GM18502 (cell line): Measurements from ENCODE around the gene ZNF77.
"Not testable (repeated sequence)": the region's sequence is repeated elsewhere in the genome, so short reads cannot be mapped to it uniquely, and the experiment has no call there.

Source experiments
- ATAC-seq: cut with Tn5 transposase; IDR thresholded peaks from one replicate; pipeline ENCODE4 v1.9.1; 2021; ENCODE audit warnings: mild to moderate bottlenecking; ENCODE audit not compliant: unreplicated experiment, poor library complexity

The ZNF77 gene

DNA sequence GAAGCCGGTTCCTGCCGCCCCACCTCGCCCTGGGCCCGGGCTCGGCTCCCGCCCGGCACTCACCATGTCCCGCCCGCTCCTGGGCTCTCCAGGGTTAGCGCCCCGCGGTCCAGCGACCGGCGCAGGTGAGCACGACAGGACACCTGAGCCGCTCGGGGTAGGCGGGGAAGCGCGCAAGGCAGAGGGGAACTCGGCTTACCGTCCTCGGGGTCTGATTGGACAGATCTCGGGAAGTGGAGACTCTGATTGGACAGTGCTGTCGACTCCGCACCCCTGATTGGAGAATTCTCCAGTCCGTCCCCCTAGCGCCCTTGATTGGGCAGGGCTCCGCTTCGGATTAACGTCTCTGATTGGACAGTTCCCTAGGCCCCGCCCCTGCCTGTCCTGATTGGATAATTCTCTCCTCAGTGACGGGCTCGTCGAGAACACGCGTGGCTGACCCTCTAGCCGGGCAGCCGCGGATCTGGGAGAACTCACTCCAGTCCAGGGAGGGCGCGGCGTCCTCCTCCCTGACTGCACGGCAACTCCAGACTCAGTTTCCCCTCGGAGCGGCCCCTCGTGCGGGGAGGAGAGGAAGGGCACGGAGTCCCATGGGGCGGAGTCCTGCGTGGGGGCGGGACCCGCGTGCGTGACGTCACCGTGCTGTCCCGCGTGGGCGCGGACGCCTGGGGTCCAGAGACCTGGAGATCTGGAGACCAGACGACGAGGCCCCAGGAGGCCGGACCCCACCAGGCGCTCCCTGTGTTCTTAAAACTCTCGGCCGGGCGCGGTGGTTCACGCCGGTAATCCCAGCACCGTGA, at the start of gene ZNF77:
Gene ZNF77 (minus strand): TSS at position 197 of the 800 bp plus-strand sequence. CDS start 131 bp downstream, at position 66.
- ATAC-seq = peak; percentile 97

DNA sequence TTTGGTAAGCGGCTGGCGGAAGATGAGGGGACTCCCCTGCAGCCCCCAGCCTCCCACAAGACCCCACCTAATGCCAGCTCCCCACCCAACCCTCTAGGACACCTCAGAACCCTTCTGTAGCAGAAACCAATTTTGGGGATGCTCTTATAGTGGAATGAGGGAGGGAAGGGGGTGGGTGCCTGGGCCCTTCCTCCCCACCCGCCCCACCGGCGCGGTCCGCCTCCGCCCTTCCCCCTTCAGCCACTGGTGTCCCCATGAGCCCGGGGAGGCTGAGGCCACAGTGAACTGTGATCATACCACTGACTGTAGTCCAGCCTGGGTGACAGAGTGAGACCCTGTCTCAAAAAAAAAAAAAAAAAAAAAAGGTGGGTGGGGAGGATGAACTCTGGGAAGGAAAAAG, 48.8 kb upstream of the ZNF77 start:
- no peak for ATAC-seq

DNA sequence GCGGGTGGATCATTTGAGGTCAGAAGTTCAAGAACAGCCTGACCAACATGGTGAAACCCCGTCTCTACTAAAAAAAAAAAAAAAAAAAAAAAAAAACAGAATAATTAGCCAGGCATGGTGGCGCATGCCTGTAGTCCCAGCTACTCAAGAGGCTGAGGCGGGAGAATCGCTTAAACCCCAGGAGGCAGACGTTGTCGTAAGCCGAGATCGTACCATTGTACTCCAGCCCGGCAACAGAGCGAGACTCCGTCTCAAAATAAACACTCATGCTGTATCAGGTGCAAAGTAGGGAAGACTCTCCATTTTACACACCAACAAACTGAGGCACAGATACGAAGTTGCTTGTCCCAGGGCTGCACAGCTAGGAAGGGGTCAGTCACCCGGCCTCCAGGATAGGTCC, 48.2 kb upstream of the ZNF77 start:
- ATAC-seq = no peak

DNA sequence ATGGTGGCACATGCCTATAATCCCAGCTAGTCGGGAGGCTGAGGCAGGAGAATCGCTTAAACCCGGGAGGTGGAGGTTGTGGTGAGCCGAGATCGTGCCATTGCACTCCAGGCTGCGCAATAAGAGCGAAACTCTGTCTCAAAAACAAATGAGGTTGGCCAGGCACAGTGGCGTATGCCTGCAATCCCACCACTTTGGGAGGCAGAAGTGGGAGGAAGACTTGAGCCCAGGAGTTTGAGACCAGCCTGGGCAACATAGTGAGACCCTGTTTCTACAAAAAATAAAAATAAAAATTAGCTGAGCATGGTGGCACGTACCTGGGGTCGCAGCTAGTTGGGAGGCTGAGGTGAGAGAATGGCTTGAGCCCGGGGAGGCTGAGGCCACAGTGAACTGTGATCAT, 47.6 kb upstream of the ZNF77 start:
- ATAC-seq = not testable (repeated sequence)

DNA sequence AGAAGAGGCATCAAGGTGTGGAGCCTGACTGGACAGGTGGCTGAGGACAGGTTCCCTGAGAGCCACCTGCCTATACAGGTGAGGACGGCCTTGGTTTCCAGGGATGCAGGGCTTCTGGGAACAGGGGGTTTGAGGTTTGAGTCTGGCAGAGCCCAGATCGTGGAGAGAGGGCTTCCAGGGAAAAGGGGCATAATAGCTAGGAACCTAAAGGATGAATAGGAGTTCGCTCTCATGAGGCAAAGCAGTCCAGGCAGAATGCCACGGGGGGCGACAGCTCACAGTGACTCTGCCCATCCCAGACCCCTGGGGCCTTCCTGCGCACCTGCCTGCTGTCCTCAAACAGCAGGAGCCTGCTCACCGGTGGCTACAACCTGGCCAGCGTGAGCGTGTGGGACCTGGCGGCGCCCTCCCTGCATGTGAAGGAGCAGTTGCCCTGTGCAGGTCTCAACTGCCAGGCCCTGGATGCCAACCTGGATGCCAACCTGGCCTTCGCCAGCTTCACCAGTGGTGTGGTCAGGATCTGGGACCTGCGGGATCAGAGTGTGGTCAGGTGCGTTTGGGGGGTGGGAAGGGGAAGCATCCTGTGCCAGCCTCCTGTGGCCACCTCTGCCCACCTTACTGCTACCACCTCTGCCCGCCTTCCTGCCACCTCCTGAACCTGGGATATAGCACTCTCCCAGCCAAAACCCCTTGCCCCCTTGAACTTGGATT, 44.6 kb upstream of the ZNF77 start:
- ATAC-seq = no peak

DNA sequence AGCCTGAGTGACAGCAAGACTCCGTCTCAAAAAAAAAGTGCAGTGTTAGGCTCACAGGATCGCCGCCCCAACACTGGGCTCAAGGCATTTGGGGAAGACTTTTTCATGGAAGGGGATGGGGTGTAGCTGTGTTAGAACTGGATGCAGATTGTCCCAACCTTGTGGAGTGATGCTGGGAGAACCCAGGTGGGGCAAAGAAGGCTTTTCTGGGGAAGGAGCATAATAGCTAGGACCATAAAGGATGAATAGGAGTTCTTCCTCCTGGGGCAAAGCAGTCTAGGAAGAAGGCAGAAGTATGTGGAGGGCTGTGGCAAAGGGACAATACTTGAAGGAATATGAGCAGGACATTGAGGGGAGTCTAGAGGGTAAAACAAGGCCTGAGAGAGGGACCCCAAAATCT, 43.8 kb upstream of the ZNF77 start:
- no peak for ATAC-seq

DNA sequence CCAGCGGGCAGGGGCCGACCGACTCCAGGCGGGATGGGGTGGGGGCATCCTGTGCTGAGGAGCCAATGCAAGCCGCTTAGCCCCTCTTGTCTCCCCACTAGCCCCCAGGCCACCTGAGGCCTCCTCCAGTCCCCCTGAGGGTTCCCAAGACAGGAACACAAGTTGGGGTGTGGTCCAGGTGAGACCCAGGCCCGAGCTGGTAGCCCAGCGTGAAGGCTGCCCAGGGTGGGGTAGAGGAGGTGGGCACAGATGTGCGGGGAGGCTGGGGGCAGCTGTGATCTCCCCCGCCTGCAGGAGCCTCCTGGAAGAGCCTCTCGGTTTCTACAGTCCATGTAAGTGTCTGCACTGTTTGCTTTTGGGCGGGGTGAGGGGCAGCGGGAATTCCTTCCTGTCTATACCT, 43.0 kb upstream of the ZNF77 start:
- ATAC-seq = no peak

DNA sequence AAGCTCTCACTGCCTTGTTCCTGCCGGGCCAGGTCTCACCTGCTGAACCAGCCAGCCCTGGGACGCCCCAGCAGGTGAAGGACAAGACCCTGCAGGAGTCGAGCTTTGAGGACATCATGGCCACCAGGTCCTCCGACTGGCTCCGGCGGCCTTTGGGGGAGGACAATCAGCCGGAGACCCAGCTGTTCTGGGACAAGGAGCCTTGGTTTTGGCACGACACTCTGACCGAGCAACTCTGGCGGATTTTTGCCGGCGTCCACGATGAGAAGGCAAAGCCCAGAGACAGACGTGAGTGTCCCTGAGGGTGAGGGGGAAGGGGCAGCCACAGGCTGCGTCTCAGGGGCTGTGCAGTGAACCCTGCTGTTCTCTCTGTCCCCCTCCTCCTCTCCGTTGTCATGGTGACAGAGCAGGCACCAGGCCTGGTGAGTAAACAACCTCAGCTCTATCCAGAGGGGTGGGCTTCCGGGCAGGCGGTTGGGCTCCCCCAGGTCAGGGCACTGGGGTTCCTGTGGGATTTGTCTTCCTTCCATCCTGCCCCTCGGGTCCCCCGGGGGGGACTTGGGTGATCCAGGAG, 42.3 kb upstream of the ZNF77 start:
- ATAC-seq = no peak

DNA sequence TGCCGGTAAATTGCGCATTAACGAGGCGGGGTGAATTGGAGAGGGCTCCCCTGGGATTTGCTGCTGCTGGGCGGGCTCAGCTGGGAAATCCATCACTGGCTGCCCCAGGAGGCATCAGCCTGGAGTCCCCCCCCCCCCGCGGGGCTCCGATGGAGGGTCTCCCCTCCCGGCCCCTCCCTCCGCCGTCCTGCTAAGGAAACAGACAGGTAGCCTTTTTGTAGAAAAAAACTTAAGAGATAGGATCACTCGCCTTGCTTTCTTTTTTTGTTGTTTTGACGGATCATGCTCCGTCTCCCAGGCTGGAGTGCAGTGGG, 39.4 kb upstream of the ZNF77 start:
- ATAC-seq = no peak

DNA sequence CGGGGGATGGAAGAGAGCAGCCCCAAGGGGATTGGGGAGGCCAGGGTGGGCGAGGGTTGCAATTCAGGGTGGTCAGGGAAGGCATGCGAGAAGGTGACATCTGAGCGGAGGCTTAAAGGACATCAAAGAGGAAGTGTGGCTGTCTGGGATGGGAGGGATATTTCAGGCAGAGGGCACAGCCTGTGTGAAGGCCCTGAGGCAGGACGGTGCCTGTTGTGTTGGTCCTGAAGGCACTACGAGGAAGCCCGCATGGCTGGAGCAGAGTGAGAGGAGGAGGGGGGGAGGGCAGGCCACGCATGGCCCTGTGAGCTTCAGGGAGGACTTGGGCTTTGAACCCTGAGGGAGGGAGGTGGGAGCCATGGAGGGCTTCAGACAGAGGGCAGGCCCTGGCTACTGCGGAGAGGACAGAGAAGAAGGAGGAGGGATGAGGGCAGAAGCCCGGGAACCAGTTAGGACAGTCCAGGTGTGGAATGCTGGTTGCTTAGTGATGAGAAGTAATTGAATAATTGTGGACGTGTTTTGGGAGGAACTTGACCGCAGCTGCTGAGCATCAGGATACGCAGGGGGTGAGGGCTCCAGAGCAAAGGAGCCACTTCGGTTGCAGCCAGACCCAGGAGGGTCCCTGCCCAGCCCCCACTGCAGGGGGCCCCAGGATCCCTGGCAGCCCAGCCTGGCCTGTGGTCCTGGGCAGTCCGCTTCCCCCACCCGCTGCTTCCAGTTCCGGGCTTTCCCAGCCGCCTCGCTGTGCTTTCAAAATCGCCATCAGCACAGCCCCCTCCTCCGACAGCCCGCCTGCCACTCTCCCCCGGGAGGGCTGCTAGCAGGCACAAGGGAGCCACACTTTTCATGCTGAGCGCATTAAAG, 38.8 kb upstream of the ZNF77 start:
- no peak for ATAC-seq

DNA sequence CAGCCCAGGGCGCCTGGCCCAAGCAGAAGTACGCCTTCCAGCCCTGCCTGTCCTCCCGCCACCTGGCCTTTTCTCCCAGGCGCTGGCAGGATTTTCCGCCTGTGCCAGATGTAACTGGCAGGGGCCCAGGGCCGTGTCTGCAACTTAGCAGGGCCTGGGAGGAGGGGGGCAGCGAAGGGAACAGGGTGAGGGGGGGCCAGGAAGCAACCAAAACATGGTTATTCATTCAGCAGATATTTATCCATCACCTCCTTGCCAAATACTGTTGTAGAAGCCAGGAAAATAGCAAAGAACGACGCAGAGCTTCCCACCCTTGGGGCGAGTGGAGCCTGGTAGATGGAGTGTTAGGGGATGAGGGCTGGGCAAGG, 38.2 kb upstream of the ZNF77 start:
- no peak for ATAC-seq

DNA sequence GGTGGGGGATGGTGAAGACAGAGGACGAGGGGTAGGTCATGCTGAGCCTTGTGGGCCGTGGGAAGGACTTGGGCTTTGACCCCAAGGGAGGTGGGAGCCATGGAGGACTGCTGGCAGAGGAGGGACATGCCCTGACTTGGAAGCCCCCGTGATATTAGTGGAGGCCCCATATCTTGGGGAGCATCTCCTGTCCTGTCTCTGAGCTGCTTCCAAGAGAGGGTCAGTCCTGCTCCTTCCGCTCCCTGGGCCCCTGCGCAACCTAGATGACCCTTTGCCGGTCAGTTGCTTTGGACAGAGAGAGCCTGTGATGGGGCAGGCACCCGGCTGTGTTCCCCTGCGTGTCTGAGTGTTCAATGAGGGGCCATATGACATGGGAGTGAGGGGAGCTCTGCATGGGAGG, 37.8 kb upstream of the ZNF77 start:
- ATAC-seq = no peak

DNA sequence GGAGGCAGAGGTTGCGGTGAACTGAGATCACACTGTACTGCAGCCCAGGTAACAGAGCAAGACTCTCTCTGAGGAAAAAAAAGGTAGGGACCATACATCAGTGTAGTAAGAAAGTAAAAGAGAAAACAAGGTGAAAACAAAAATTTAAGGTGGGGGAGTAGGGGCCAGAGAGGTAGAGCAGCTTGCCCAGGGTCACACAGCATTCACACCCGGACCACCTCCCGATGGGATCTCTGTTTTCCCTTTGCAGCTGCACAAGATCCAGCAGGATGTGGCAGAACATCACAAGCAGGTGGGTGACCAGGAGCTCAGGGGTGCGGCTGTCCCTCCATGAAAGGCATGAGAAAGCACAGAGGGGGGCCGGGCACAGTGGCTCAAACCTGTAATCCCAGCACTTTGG, 37.1 kb upstream of the ZNF77 start:
- no peak for ATAC-seq

DNA sequence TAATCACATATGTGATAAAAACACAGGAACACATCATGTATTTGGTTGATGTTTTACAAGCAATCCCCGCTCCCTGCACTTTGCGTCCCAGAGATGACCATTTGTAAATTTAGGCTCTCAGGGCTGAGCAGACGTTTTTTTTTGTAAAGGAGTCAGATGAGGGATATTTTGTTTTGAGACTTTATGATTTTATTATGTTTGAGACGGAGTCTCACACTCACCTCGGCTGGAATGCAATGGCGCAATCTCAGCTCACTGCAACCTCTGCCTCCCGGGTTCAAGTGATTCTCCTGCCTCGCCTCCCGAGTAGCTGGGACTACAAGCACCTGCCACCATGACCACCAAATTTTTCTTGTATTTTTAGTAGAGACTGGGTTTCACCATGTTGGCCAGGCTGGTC, 34.0 kb upstream of the ZNF77 start:
- no peak for ATAC-seq

DNA sequence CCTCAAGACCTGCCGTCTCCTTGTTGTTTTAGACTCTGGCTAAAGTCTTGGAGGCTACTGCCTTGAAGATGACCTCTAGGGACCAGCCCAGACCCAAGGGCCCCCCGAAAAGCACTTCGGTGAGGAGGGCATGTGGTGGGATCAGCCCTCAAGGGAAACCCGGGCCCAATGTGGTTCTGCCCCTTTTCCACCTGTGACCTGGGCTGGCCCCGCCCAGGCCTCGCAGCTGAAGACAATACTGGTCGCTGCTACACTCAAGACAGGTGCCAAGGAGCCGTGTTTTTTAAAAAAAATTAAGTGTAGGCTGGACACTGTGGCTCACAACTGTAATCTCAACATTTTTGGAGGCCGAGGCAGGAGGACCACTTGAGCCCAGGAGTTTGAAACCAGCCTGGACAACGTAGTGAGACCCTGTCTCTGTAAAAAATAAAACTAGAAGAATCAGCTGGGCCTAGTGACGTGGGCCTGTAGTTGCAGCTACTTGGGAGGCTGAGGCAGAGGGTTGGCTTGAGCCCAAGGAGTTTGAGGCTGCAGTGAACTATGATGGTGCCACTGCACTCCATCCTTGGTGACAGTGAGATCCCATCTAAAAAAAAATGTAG, 33.5 kb upstream of the ZNF77 start:
- ATAC-seq = no peak

DNA sequence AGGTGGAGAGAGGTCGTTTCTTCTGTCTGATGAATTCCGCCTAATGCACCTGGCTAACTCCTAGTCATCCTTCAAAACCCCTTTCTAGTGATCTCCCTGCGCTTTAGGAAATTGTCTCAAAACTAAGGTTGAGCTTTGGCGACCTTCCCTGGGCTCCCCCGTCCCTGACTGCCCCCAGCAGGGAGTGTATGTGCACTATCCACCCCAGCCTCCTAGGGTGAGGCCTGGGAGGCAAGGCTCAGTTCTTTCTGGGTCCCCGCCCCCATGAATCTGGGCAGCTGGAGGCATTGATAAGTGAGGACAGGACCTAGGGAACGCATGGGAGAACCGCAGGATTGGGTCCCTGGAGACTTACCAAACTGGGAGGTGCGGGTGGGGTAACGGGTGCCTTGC, 33.0 kb upstream of the ZNF77 start:
- ATAC-seq = no peak

DNA sequence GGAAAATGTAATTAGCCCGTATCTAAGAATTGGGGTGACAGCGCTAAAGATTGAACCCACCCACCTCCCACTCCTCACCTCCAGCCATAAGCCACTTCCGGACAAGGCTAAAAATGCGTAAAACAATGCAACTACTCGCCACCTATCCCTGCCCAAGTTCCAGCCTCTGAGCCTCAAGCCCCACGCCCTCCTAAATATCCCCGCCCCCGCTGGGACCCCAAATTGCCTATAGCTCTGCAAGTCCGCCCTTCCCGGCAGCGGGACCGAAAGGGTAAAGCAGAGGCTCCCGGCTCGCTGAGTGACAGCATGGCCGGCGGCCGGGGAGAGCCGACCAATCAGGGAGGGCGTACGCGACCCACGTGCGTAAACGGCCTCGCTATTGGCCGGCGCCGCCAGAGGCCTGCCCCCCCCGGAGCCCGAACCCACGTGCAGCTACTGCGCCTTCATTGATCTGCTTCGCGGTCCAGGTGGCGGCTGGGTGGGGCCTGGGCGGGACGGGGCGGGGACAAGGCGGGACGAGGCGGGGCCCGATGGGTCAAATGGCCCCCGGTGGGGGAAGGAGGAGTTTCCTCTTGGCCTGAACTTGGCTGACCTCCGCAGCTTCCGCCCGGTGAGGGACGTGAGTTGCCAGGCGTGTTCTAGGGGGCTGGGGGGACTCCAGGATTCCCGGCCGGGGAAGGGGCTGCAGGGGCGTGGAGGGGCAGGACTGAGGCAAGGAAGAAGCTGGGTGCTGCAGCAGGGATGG, 32.4 kb upstream of the ZNF77 start, which contains the start of gene TLE6:
Gene TLE6 (plus strand): TSS at position 564 of the 745 bp plus-strand sequence. CDS start 670 bp downstream, outside the sequence.
- peak; percentile 93 for ATAC-seq

DNA sequence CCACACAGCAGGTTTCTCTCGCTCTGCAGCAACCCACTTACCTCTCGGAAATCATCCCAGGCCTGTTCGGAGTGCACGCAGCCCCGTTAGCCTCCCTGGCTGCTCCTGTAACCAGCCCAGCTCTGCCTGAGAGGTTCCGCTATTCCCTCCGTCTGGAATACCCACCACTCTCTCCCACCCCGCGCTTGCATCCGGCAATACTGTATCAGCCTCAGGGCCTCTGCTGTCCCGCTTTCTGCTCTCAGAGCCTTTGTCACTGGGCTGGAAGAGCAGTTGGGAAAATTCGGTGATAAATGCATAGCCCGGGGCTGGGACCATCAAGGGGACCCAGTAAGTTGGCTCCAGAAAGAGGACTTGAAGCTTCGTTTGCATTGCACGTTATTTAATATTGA, 31.8 kb upstream of the ZNF77 start:
- no peak for ATAC-seq

DNA sequence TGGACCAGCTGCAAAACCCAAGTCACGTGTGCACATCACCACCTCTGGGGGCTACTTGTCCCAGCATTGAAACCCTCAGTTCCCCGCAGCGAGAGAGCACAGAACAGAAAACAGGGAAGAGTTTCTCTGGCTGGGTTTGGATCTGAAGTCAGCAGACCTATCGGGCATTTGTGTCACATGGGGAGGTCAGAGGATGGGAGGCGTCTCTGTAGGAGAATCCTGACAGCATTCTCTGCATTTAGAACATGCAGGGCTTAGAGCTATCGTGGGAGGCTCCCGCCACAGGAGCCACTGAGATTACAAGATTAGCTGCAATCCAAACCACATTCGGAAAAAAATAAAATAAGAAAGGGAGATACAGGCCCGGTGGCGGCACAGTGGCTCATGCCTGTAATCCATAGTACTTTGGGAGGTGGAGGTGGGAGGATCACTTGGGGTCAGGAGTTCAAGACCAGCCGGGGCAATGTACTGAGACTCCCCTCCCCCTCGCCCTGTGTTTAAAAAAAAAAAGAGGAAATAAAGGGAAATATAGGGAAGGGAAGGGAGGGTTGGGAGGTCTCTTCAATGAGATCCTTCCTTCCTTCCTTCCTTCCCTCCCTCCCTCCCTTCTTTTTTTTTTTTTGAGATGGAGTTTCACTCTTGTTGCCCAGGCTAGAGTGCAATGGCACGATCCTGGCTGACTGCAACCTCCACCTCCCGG, 29.7 kb upstream of the ZNF77 start:
- no peak for ATAC-seq
